CD4-positive, alpha-beta T cell treated with Interferon alpha-2 for 1 hour (primary cell): Measurements from ENCODE around the gene SLC25A1.

Experiments
- DNase-seq, 2 donors: peaks; one replicate each; pipeline ENCODE4 v3.0.0-alpha.2; 2020 to 2022

Gene SLC25A1

DNA sequence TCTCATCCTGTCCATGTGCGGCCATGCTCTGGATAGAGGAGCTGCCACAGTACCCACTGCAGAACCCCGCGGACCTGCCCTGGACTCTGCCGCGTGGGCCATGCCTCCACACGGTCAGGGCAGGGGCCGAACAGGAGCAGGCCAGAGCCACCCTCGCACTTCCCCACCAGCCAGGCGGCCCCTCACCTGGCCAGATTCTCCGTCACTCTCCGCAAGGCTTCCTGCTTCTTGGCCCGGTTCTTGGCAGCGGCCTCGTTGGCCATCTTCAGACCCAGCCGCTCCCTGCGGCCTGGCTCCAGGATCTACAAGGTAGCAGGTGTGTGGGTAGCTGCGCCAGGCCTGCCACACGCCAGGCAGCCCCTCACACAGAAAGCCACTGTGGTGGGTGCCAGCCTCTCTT is 43.7 kb downstream of the SLC25A1 start:
- DNase-seq, result no peak

DNA sequence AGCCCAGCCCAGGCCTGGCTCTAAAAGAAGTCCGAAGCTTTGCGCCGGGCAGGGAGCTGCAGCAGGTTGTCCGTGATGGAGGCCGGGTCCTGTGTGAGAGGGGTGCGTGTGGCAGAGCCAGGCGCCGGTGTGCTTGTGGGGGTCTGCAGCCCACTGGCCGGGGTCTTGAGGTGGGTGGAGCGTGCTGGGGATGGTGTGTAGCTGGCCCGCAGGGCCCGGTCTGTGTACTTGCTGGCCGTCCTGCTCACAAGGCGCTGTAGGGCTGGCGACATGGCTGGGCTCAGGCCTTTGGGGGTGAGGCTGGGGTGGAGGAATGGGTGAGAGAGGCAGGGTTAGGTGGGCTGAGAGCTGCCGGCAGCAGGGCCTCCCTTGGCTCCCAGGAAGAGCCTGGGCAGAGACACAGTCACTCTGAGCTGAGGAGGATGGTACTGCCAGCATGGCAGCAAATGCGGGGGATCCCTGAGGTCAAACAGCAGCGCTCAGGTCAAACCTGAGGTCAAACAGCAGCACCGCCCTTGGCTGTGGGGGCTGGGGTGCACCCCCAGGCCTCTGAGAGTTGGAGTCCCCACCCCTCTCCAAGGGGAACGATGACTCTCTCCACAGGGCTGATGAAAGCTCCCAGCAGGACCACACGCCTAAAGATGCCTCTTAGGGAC is 44.2 kb downstream of the SLC25A1 start:
- no peak for DNase-seq

DNA sequence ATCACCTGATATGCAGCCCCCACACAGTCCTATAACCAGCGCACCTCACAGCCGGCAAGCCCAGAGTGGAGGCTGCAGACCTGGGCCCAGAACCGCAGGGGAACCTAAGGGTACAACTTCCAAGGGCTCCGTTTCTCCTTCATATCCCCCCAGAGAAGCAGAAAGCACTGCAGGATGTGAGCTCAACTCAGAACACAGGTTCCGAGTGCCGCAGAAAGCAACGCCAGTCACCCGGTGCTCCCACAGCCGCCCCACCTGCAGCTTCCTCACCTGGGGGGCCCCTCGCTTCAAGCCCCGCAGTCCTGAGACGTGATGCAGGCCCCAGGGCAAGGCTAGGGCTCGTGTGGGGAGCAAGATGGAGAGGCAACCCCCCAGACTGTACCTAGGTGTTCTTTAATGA is 45.0 kb downstream of the SLC25A1 start:
- no peak for DNase-seq

DNA sequence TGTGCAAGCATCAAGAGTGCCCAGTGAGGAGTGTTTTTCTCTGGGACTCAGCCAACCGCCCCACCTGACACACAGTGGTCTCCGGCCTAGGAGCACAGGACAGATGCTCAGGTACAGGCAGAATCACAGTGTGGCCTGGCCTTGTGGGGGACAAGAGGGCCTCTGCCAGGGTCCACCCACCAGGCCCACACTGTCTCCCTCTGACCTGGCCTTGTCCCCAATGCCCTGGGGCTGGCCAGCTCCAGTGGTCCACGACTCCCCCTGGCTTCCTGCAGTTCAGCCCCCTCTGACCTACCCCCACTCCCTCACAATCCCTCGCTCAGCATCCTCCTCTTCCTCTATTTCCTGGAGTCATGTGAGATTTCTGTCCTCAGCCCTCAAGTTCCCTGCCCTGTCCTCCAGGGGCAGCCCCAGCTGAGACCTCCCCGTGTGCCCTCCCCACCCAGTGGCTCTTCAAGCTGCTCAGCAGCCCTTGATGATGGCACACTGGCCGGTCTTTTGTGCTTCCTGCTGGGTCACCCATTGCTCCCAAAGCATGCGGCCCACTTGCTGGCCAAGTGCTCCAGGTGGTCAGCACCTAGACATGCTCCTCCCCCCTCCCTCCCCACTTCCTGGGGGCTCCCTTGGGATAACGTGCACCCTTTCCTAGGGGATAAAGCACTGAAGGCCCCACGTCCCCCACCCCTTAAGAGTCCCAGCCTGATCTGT is 45.7 kb downstream of the SLC25A1 start:
- DNase-seq, result no peak

DNA sequence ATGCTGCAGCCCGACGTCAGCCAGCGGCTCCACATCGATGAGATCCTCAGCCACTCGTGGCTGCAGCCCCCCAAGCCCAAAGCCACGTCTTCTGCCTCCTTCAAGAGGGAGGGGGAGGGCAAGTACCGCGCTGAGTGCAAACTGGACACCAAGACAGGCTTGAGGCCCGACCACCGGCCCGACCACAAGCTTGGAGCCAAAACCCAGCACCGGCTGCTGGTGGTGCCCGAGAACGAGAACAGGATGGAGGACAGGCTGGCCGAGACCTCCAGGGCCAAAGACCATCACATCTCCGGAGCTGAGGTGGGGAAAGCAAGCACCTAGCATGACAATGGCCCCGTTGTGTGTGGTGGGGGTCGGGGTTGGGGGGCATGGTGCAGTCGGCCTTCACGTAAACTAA is 46.4 kb downstream of the SLC25A1 start:
- DNase-seq, result no peak

DNA sequence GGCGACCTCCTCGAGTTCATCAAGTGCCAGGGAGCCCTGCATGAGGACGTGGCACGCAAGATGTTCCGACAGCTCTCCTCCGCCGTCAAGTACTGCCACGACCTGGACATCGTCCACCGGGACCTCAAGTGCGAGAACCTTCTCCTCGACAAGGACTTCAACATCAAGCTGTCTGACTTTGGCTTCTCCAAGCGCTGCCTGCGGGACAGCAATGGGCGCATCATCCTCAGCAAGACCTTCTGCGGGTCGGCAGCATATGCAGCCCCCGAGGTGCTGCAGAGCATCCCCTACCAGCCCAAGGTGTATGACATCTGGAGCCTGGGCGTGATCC is 46.9 kb downstream of the SLC25A1 start:
- no peak for DNase-seq

DNA sequence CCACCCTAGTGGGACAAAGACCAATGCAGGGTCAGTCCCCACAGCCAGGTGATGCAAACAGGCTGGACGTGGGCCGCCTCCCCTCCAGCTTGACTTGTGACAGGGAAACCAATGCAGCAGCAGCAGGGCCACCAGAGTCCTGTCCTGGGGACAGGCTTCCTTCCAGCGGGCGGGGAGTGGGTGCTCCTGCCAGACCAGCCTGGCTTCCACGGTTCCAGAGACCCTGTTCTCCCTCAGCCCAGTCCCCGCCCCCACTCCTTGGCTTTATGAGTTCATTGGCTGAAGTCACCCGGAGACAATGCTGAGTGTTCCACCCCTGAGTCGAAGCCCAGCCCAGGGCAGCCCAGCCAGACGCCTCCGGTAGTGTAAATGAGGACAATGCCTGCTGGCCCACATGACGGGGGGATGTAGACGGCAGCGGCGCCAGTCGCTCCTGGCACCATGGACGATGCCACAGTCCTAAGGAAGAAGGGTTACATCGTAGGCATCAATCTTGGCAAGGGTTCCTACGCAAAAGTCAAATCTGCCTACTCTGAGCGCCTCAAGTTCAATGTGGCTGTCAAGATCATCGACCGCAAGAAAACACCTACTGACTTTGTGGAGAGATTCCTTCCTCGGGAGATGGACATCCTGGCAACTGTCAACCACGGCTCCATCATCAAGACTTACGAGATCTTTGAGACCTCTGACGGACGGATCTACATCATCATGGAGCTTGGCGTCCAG is 47.4 kb downstream of the SLC25A1 start, which contains the start of gene TSSK2:
TSS of gene TSSK2 (plus strand) at position 350 of the 726 bp plus-strand sequence. CDS start at position 442, 92 bp downstream.
- DNase-seq, result no peak

DNA sequence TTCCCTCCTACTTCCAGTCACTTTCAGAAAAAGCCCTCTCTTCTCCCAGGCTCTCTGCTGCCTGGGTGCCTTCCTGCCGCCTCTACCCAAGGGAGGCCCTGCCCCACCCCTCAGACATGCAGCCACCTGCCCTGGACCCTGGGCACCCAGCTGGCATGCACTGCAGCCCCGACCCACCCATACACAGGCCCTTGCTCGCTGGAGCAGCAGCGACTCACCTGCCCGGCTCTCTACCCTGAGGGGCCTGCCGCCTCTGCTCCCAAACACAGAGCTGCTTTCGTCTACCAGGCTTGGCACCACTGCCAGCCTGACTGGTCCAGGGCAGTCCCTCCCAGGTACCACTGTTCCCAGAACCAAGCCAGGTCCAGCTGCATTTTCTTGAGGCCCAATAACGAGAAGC is 48.7 kb downstream of the SLC25A1 start:
- no peak for DNase-seq

DNA sequence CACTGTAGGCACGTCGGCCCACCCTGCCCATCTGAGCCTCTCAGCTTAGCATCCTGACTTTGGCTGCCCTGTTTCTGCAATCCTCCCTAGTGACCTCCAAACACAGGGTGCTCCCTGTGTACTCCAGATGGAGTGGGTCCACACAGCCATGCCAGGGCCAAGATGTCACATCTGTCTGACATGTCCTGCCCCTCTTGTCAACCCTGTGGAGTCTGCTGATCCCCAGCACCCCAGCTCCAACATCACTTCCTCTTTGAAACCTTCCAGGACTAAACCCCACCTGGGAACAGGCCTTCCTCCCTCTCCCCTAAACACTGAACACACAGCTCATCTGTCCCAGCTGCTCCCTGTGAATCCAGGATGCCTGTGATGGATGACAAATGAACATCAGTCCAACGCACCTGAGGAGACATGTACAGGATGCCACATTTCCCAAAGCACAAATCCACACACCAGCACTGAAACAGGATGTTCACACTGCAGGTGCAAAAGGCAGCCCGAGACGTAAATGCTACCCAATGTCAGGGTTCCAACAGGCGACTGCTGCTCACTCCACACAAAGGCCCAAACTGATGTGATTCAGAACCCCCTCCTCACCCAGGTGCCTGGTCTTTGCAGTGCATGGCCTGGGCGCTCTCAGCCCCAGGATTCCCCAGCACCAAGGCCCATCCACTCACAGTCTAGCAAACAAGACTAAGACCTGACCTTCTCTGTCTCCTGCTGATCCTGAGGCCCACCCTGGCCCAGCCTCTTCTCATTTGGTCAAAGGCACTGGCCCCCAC is 49.4 kb downstream of the SLC25A1 start:
- DNase-seq, result no peak

DNA sequence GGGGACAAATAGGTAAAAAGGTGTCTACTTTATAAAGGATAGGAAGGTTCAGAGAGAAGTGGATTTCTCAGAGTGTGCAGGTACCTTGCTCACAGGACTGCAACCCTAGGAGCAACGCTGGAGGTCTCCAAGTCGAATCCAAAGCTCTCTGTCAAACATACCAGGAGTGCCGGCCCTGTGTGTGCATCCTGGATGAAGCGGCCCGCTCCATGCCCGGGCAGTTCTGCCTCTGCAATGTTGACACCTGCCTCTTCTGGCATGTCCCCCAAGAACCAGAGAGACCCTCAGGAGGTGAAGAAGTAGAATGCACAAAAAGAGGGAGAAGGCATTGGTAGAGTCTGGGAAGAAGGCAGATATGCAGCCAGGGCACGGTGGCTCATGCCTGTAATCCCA is 50.5 kb downstream of the SLC25A1 start:
- no peak for DNase-seq

DNA sequence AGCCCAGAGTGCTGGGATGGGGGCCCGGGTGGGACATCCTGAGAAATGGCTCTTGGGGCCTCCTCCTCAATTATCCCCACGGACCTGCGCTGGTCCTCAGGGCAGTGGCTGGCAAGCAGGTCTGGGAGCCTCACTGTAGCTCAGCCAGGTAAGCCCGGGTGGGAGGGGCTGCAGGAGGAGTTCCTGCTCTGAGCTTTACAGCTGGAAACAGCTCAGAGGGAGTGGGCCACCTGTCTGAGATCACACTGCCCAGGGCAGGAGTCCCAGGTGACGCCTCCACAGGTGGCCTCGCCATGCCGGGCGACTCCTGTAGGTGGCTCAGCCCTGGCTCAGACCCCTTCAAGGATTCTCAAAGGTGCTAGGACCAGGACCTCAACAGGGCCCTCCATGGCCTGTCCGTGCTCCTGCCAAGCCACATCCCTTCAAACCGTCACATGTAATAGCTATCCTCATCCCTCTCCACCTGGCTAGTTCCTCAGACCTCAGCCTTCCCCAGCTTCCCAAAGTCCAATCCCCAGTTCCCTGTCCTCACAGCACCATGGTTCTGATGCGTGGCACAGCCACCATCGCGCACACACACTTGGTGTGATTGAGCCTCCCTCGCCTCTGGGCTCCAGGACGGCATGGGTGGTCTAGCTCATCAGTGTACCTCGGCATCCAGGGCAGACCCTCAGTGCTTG is 51.1 kb downstream of the SLC25A1 start:
- DNase-seq, result no peak

DNA sequence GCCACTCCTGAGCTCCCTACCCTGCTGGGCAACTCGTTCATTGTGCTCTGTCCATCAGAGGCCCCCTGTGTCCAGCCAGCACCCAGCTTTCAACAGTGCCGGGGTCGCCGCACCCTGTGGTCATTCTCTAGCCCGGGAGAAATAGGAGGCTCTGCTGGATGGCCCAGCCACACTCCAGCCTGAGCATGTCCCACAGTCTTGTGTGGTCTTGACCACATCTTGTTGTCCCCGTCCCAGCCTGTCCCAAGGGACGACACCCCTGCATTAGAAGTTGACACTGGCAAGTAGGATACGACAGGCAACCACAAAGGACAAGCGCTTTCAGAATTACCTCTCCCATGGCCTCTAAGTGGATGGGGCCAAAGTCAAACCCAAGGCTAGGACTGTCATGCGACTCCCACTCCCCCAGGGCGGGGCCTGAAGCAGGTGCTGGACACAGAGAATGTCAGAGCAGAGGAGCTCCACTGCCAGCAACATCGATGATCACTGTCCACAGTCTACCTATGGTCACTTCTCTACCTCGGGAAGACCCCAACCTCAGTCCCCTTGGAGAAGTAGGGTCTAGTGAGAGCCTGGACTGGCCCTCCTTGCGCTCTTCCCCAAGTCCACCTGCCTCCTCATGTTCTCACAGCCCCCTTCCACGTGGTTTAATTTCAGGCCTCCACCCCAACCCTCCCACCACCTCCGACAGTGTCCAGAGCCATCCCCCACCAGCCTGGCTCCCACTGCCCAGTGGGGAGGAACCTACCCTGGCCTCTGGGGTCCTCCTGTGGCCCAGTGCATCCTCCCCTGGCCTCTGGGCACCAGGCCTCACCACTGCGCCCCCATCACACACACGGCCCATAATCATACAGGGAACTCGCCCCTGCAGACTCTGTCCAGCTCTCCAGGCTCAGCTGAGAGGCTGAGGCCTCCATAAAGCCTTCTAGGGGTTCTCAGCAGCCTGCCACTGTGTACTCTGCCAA is 51.9 kb downstream of the SLC25A1 start:
- DNase-seq, result no peak
